A549 (cell line): ENCODE data around the gene TMEM35B. TPM values are rescaled to one million over a fixed set of nuclear protein-coding genes. Genes with fewer than 3 reads are reported as not detected.

Experiments
- ATAC-seq, 2 experiments: fragments of 200-7000 bp in 1 of 2; fragments of >200 bp in 1 of 2; cut with Nextera tagmentation in 1 of 2; cut with Tn5 transposase in 1 of 2; 3 replicates each; pipeline versions ENCODE4 v1.8.0 to v1.9.1; 2018 to 2020; ENCODE audit warnings: mild to moderate bottlenecking in 1 of 2, moderate library complexity in 1 of 2
- CTCF ChIA-PET: fragments of 300-600 bp; sonication (Branson Sonifier 250); formaldehyde crosslinking; extraction: SDS; loops from one replicate; lab custom pipeline; 2021; ENCODE audit warnings: antibody characterized with exemption, inconsistent platforms; lab: Yijun Ruan, JAX
- POLR2A ChIA-PET: fragments of 350-600 bp; formaldehyde crosslinking; extraction: SDS; loops from one replicate; lab custom pipeline; 2021; ENCODE audit warnings: antibody characterized with exemption, inconsistent platforms; lab: Yijun Ruan, JAX
- DNase-seq, 2 experiments: peaks; one replicate each; pipeline versions ENCODE4 v3.0.0 to v3.0.0-alpha.2; 2011 to 2016; ENCODE audit warnings: low read depth in 1 of 2, low spot score in 1 of 2
- FAIRE-seq: peaks from 2 replicates; lab custom pipeline; 2011; peaks lifted over from hg19 to GRCh38; lab: Jason Lieb, UNC
- H3K27ac ChIP-seq, 2 experiments: fragments of >200 bp; sonication (Bioruptor Twin); formaldehyde crosslinking; 3 replicates each; pipeline ENCODE4 v1.5.1; 2016 to 2017
- H3K4me1 ChIP-seq: fragments of >200 bp; sonication (Bioruptor Twin); formaldehyde crosslinking; 3 replicates; pipeline ENCODE4 v1.6.1; 2016
- H3K4me2 ChIP-seq: fragments of >200 bp; sonication (Bioruptor Twin); formaldehyde crosslinking; 3 replicates; pipeline ENCODE4 v1.6.1; 2016
- H3K4me3 ChIP-seq: fragments of >200 bp; sonication (Bioruptor Twin); formaldehyde crosslinking; 3 replicates; pipeline ENCODE4 v1.5.1; 2016
- H3K9me3 ChIP-seq: fragments of >200 bp; sonication (Bioruptor Twin); formaldehyde crosslinking; 3 replicates; pipeline ENCODE4 v1.6.1; 2016
- CBX8 ChIP-seq: fragments of 200-600 bp; sonication (generic); IDR thresholded peaks from 2 replicates; pipeline ENCODE4 v1.6.1; 2016
- EHF ChIP-seq: fragments of 250-450 bp; sonication (Bioruptor Pico); IDR thresholded peaks from 2 replicates; pipeline ENCODE4 v1.5.0; 2020; ENCODE audit warnings: mild to moderate bottlenecking
- FOSB ChIP-seq: fragments of 250-450 bp; sonication (Bioruptor Pico); IDR thresholded peaks from 2 replicates; pipeline ENCODE4 v1.5.0; 2020; ENCODE audit warnings: mild to moderate bottlenecking, moderate library complexity
- FOSL2 ChIP-seq, 2 experiments: fragments of 450-650 bp in 1 of 2; fragments of >200 bp in 1 of 2; sonication (Bioruptor Twin) in 1 of 2; formaldehyde crosslinking; IDR thresholded peaks; 2 replicates each; pipeline versions ENCODE4 v1.5.0 to v1.6.1; 2016 to 2020; ENCODE audit warnings: mild to moderate bottlenecking in 1 of 2, moderate library complexity in 1 of 2
- HDAC2 ChIP-seq: fragments of 200-600 bp; sonication (generic); IDR thresholded peaks from 2 replicates; pipeline ENCODE4 v1.6.1; 2016
- HEYL ChIP-seq: fragments of 250-450 bp; sonication (Bioruptor Pico); IDR thresholded peaks from 2 replicates; pipeline ENCODE4 v1.8.0; 2021; ENCODE audit warnings: mild to moderate bottlenecking, moderate library complexity
- HOXB13 ChIP-seq: fragments of 250-450 bp; sonication (Bioruptor Pico); IDR thresholded peaks from 2 replicates; pipeline ENCODE4 v1.5.0; 2020; ENCODE audit warnings: low read depth, mild to moderate bottlenecking, moderate library complexity
- KDM1A ChIP-seq: fragments of 200-600 bp; sonication (generic); IDR thresholded peaks from 2 replicates; pipeline ENCODE4 v1.6.1; 2016; ENCODE audit warnings: low read depth, mild to moderate bottlenecking
- MAFK ChIP-seq: fragments of 450-650 bp; IDR thresholded peaks from 2 replicates; pipeline ENCODE4 v1.6.1; 2014; ENCODE audit not compliant: partially characterized antibody
- MYC ChIP-seq: IDR thresholded peaks from 2 replicates; pipeline ENCODE4 v1.6.1; 2012; ENCODE audit warnings: mild to moderate bottlenecking, inconsistent platforms, low read length, improper control_type of control experiment, borderline replicate concordance
- NFE2L2 ChIP-seq: fragments of 150-350 bp; conservative IDR thresholded peaks from 2 replicates; pipeline ENCODE4 v1.6.1; 2014; ENCODE audit warnings: low read length
- NPAS2 ChIP-seq: fragments of 250-450 bp; sonication (Bioruptor Pico); IDR thresholded peaks from 2 replicates; pipeline ENCODE4 v1.8.0; 2022; ENCODE audit warnings: mild to moderate bottlenecking, moderate library complexity, borderline replicate concordance
- NR3C1 ChIP-seq: fragments of >200 bp; sonication (Bioruptor Twin); formaldehyde crosslinking; IDR thresholded peaks from 3 replicates; pipeline ENCODE4 v1.6.1; 2017
- PHF8 ChIP-seq: fragments of 200-600 bp; sonication (generic); IDR thresholded peaks from 2 replicates; pipeline ENCODE4 v1.6.1; 2016; ENCODE audit warnings: low read depth, mild to moderate bottlenecking, antibody characterized with exemption, moderate library complexity, borderline replicate concordance
- POLR2A ChIP-seq: IDR thresholded peaks from 2 replicates; pipeline ENCODE4 v1.6.1; 2012; ENCODE audit warnings: mild to moderate bottlenecking, low read length
- RAD21 ChIP-seq, 2 experiments: fragments of >200 bp in 1 of 2; sonication (Bioruptor Twin) in 1 of 2; formaldehyde crosslinking in 1 of 2; IDR thresholded peaks in 1 of 2; conservative IDR thresholded peaks in 1 of 2; 2 replicates in 1 of 2; 3 replicates in 1 of 2; pipeline ENCODE4 v1.6.1; 2012 to 2018; ENCODE audit warnings: inconsistent platforms in 1 of 2
- RCOR1 ChIP-seq: fragments of 150-350 bp; IDR thresholded peaks from 2 replicates; pipeline ENCODE4 v1.6.1; 2014; ENCODE audit warnings: antibody characterized with exemption, low read length, low read depth
- REST ChIP-seq: fragments of 200-600 bp; sonication (generic); IDR thresholded peaks from 2 replicates; pipeline ENCODE4 v1.6.1; 2016; ENCODE audit warnings: antibody characterized with exemption, mild to moderate bottlenecking, moderate library complexity
- RFX5 ChIP-seq: fragments of 450-650 bp; IDR thresholded peaks from 2 replicates; pipeline ENCODE4 v1.7.1; 2014; ENCODE audit warnings: antibody characterized with exemption, mild to moderate bottlenecking, moderate library complexity
- ZC3H11A ChIP-seq: fragments of 450-650 bp; IDR thresholded peaks from 2 replicates; pipeline ENCODE4 v1.6.1; 2014; ENCODE audit warnings: antibody characterized with exemption, mild to moderate bottlenecking
- ZFP36 ChIP-seq: fragments of 450-650 bp; IDR thresholded peaks from 2 replicates; pipeline ENCODE4 v1.6.1; 2014; ENCODE audit warnings: borderline replicate concordance; ENCODE audit not compliant: partially characterized antibody
- WGBS: methylation state at CpG from one replicate; pipeline ENCODE4 v1.1.6; 2017; ENCODE audit errors: missing lambda C conversion rate; 5-methylcytosine and 5-hydroxymethylcytosine counted together
- polyA plus RNA-seq, 4 experiments: library from polyadenylated mRNA; depleted of rRNA in 3 of 4; stranded (reverse); fragments of >200 nt; fragmentation: RNase III in 1 of 4; extraction: RNeasy Plus Mini Kit Qiagen cat#74134 plus additional on column Dnase treatment in 1 of 4; gene quantifications; 2 replicates in 3 of 4; 3 replicates in 1 of 4; pipeline ENCODE4 v1.2.3, GENCODE V29; 2011 to 2017
- TF ChIP-seq, protein P1 (sequence below): IDR thresholded peaks from 2 replicates; pipeline ENCODE4 v1.6.1; 2012
- TF ChIP-seq, protein P2 (sequence below): fragments of >200 bp; sonication (Bioruptor Twin); formaldehyde crosslinking; IDR thresholded peaks from 3 replicates; pipeline ENCODE4 v1.5.1; 2016

TMEM35B gene
- polyA plus RNA-seq, 2 of the 4 experiments (the other 2 are of a cell fraction): 13.3 to 27.2 TPM

DNA sequence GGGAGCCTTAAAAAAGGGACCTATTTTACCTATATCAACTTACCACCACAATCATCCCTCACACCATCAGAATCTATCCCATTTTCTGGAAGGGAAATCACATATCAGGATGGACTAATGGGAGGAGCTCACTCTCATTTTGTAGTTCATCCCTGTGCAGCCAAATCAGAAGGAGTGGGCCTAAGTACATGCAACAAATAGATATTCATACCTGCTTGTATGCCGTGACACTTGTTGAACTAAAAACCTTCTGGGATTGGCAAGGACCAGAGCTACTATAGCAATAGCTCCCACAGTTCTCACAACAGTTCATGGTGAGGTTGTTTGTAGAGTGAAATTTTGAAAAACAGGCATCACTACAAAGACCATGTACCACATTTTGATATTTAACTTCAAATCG is 29.3 kb upstream of the TMEM35B start:
- no peak overlapping the region for H3K4me2 ChIP-seq
- TF ChIP-seq HEYL (CRISPR knock-in tag): no peak
- no peak for TF ChIP-seq NR3C1
- TF ChIP-seq PHF8: no peak
- TF ChIP-seq EHF (CRISPR knock-in tag): no peak
- no peak for TF ChIP-seq CBX8
- TF ChIP-seq, protein P1, sequence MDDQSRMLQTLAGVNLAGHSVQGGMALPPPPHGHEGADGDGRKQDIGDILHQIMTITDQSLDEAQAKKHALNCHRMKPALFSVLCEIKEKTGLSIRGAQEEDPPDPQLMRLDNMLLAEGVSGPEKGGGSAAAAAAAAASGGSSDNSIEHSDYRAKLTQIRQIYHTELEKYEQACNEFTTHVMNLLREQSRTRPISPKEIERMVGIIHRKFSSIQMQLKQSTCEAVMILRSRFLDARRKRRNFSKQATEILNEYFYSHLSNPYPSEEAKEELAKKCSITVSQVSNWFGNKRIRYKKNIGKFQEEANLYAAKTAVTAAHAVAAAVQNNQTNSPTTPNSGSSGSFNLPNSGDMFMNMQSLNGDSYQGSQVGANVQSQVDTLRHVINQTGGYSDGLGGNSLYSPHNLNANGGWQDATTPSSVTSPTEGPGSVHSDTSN: no peak
- TF ChIP-seq ZFP36: no peak
- TF ChIP-seq, protein P2, sequence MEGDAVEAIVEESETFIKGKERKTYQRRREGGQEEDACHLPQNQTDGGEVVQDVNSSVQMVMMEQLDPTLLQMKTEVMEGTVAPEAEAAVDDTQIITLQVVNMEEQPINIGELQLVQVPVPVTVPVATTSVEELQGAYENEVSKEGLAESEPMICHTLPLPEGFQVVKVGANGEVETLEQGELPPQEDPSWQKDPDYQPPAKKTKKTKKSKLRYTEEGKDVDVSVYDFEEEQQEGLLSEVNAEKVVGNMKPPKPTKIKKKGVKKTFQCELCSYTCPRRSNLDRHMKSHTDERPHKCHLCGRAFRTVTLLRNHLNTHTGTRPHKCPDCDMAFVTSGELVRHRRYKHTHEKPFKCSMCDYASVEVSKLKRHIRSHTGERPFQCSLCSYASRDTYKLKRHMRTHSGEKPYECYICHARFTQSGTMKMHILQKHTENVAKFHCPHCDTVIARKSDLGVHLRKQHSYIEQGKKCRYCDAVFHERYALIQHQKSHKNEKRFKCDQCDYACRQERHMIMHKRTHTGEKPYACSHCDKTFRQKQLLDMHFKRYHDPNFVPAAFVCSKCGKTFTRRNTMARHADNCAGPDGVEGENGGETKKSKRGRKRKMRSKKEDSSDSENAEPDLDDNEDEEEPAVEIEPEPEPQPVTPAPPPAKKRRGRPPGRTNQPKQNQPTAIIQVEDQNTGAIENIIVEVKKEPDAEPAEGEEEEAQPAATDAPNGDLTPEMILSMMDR: no peak
- no peak for TF ChIP-seq ZC3H11A
- TF ChIP-seq NPAS2: no peak
- no peak for TF ChIP-seq NFE2L2
- TF ChIP-seq MAFK: no peak
- TF ChIP-seq REST: no peak
- no peaks in the 10 kb centered on the region for H3K4me1 ChIP-seq
- H3K27ac ChIP-seq: no peak overlapping the region
- POLR2A ChIA-PET: no interaction called here
- ATAC-seq (no peak), FAIRE-seq (no peak), DNase-seq (no peak)
- CTCF ChIA-PET: no interaction called here
- no peak overlapping the region for H3K4me3 ChIP-seq
- no peaks in the 10 kb centered on the region for H3K9me3 ChIP-seq
- WGBS: 82% methylated on average over 2 of the region's 2 CpGs

DNA sequence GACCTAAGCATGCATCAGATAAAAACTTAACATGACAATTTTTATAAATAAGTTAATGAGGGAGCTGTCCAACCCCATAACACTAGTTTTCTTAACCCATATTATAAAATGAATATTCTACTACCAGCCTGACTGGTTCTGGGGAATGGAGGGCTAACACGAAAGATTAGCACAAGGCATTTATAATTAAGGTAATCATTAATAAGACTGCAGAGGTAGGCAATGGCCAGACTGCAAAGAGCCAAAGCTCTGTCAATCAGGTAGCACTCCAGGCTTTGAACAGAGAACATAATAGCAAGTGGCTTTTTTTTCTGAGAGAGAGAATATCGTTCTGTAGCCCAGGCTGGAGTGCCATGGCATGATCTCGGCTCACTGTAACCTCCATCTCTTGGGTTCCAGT is 20.6 kb upstream of the TMEM35B start:
- TF ChIP-seq NPAS2 (no peak), HDAC2 (no peak), RAD21 (conservative IDR thresholded peaks at IDR 0.05 in 1 of 2, IDR thresholded peaks at IDR 0.05 in 1 of 2) (no peak), MYC (no peak), NFE2L2 (no peak), KDM1A (no peak), FOSB (CRISPR knock-in tag) (no peak), HOXB13 (no peak), RCOR1 (no peak), FOSL2 (IDR thresholded peaks at IDR 0.05) (no peak), FOSL2 (CRISPR knock-in tag; IDR thresholded peaks at IDR 0.05) (no peak), REST (no peak), RFX5 (no peak), POLR2A (no peak)
- TF ChIP-seq, protein P2: no peak
- ATAC-seq (no peak), DNase-seq (no peak), FAIRE-seq (no peak)
- Histone ChIP-seq H3K4me1 (no peaks in the 10 kb centered on the region), H3K4me2 (no peak overlapping the region), H3K27ac (no peak overlapping the region), H3K4me3 (no peak overlapping the region), H3K9me3 (no peaks in the 10 kb centered on the region)
- ChIA-PET POLR2A (no interaction called here), CTCF (interaction anchor here (1.0 kb wide), 1 partner anchor 139 kb away, joined by 3 read pairs; no protein-coding TSS in a partner anchor)
- WGBS: 87% methylated on average over 3 of the region's 3 CpGs
